Smooth muscle cell (in vitro differentiated cells): ENCODE measurements around the gene USP33. TPM values are rescaled to one million over a fixed set of nuclear protein-coding genes. Genes with fewer than 3 reads are reported as not detected.
"Not testable (repeated sequence)": the region's sequence is repeated elsewhere in the genome, so short reads cannot be mapped to it uniquely, and the experiment has no call there.

ENCODE experiments used
- DNase-seq: peaks from one replicate; lab custom pipeline; 2025; ENCODE audit not compliant: unreplicated experiment; lab: John Stamatoyannopoulos, UW
- H2AFZ ChIP-seq: fragments of 200-600 bp; sonication (generic); 2 replicates; pipeline ENCODE4 v1.6.0; 2016; ENCODE audit warnings: antibody characterized with exemption, low read depth, mild to moderate bottlenecking
- H3F3A ChIP-seq: fragments of 200-600 bp; sonication (generic); 2 replicates; pipeline ENCODE4 v1.6.0; 2017; ENCODE audit warnings: antibody characterized with exemption, low read depth
- H3K27ac ChIP-seq: fragments of 200-600 bp; sonication (generic); 2 replicates; pipeline ENCODE4 v1.5.1; 2016; ENCODE audit warnings: low read depth, mild to moderate bottlenecking
- H3K27me3 ChIP-seq: fragments of 200-600 bp; sonication (generic); 2 replicates; pipeline ENCODE4 v1.6.1; 2016; ENCODE audit warnings: low read depth, mild to moderate bottlenecking
- H3K36me3 ChIP-seq: fragments of 200-600 bp; sonication (generic); 2 replicates; pipeline ENCODE4 v1.5.1; 2016; ENCODE audit warnings: low read depth
- H3K4me1 ChIP-seq: fragments of 200-600 bp; sonication (generic); 2 replicates; pipeline ENCODE4 v1.5.1; 2016; ENCODE audit warnings: low read depth
- H3K4me2 ChIP-seq: fragments of 200-600 bp; sonication (generic); 2 replicates; pipeline ENCODE4 v1.6.0; 2016; ENCODE audit warnings: mild to moderate bottlenecking
- H3K4me3 ChIP-seq: fragments of 200-600 bp; sonication (generic); 2 replicates; pipeline ENCODE4 v1.5.1; 2016; ENCODE audit warnings: mild to moderate bottlenecking
- H3K79me2 ChIP-seq: fragments of 200-600 bp; sonication (generic); 2 replicates; pipeline ENCODE4 v1.6.0; 2016; ENCODE audit warnings: low read depth, mild to moderate bottlenecking
- H3K9ac ChIP-seq: fragments of 200-600 bp; sonication (generic); 2 replicates; pipeline ENCODE4 v1.6.0; 2016; ENCODE audit warnings: low read depth
- H3K9me3 ChIP-seq: fragments of 200-600 bp; sonication (generic); replicated peaks from 2 replicates; pipeline ENCODE4 v1.5.1; 2016; ENCODE audit warnings: low read depth
- H4K20me1 ChIP-seq: fragments of 200-600 bp; sonication (generic); 2 replicates; pipeline ENCODE4 v1.6.0; 2016; ENCODE audit warnings: low read depth
- WGBS: methylation state at CpG from one replicate; pipeline ENCODE4 v1.1.7; 2016; ENCODE audit warnings: low lambda C conversion rate; 5-methylcytosine and 5-hydroxymethylcytosine counted together
- polyA plus RNA-seq: library from polyadenylated mRNA; unstranded; fragments of >200 nt; fragmentation: Nextera tagmentation; extraction: Ambion mirVana; gene quantifications from 2 replicates; pipeline ENCODE4 v1.2.1, GENCODE V29; 2016
- total RNA-seq: library from RNA; depleted of rRNA; stranded (reverse); fragments of >200 nt; gene quantifications from 2 replicates; pipeline ENCODE4 v1.2.3, GENCODE V29; 2014
- TF ChIP-seq, protein P1 (sequence below): fragments of 200-600 bp; sonication (generic); IDR thresholded peaks from 2 replicates; pipeline ENCODE4 v1.5.1; 2017; ENCODE audit warnings: borderline replicate concordance, mild to moderate bottlenecking, antibody characterized with exemption; ENCODE audit not compliant: insufficient read depth, poor library complexity, severe bottlenecking

USP33 gene
- total and polyA plus RNA-seq, 2 experiments from 2014 or later = 26.4 to 41.3 TPM

DNA sequence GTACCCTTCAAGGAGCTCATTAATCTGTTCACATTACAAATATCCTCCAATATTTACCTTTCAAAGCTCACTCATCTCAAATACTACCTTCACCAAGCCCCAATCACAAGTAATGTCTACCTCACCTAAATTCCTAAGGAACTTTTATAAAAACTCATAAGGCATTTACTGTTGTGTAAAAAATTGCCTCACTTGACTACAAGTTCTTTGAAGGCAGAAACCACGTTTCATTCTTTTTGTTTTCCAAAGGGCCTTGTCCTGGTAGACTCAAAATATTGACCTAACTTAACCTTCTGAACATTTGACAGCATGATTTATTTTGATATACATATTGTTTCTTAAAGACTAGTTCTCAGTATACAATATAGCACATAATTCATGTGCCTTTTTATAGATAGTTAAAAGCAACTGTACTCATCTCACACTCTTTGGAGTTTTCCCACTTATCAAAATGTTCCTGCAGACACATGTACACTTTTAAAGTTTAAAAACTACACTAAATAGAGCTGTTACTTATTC lies 2.5 kb downstream of the USP33 start:
- WGBS = 92% methylated on average over 1 of the region's 1 CpG
- no peak for DNase-seq
- Histone ChIP-seq H3K9me3 (no peaks in the 10 kb centered on the region), H2AFZ (no peak overlapping the region), H3K9ac (no peak overlapping the region), H3K36me3 (no peaks in the 10 kb centered on the region), H3K27ac (no peak overlapping the region), H3F3A (peaks cover 7% of the 10 kb centered on the region), H3K4me3 (no peak overlapping the region), H3K4me2 (peak overlapping the region; percentile 95), H3K27me3 (no peaks in the 10 kb centered on the region), H3K79me2 (peaks cover 71% of the 10 kb centered on the region), H4K20me1 (peaks cover 67% of the 10 kb centered on the region), H3K4me1 (peaks cover 6% of the 10 kb centered on the region)
- TF ChIP-seq, protein P1, sequence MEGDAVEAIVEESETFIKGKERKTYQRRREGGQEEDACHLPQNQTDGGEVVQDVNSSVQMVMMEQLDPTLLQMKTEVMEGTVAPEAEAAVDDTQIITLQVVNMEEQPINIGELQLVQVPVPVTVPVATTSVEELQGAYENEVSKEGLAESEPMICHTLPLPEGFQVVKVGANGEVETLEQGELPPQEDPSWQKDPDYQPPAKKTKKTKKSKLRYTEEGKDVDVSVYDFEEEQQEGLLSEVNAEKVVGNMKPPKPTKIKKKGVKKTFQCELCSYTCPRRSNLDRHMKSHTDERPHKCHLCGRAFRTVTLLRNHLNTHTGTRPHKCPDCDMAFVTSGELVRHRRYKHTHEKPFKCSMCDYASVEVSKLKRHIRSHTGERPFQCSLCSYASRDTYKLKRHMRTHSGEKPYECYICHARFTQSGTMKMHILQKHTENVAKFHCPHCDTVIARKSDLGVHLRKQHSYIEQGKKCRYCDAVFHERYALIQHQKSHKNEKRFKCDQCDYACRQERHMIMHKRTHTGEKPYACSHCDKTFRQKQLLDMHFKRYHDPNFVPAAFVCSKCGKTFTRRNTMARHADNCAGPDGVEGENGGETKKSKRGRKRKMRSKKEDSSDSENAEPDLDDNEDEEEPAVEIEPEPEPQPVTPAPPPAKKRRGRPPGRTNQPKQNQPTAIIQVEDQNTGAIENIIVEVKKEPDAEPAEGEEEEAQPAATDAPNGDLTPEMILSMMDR = no peak

DNA sequence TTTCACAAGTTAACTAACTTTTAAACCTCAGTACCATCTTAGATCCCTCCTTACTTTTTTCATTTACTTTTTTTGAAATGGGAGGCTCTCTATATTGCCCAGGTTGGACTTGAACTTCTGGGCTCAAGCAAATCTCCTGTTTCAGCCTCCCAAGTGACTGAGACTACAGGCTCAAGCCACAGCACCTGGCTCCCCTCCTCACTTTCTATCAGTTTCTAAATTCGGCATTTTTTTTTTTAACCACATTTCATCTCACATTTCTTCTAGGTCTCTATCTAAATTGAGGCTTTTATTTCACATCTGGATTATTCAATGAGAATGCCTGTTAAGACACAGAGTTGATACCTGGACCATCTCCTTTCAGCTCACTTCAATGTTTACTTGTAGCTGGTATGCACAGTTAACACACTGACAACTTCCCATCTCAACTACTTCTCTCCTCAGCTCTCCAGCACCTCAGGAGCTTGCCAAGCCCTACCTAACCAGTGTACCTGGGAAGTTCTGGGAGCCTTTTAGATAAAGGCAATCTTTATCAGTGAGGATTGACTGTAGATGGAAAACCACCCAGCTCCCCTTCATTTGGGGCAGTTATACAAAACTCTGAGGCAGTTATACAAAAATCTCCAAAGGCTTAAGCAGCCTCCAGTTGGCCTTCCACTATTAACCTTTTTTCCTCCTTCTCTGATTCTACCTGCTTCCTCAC lies 3.4 kb downstream of the USP33 start:
- Histone ChIP-seq H3K36me3 (no peaks in the 10 kb centered on the region), H2AFZ (no peak overlapping the region), H3K9me3 (no peaks in the 10 kb centered on the region), H3K27ac (no peak overlapping the region), H3K4me2 (no peak overlapping the region), H3K4me1 (peaks cover 6% of the 10 kb centered on the region), H4K20me1 (peaks cover 75% of the 10 kb centered on the region), H3F3A (peaks cover 7% of the 10 kb centered on the region), H3K9ac (no peak overlapping the region), H3K79me2 (peaks cover 79% of the 10 kb centered on the region), H3K4me3 (no peak overlapping the region), H3K27me3 (no peaks in the 10 kb centered on the region)
- DNase-seq = no peak
- 83% methylated on average over 1 of the region's 1 CpG for WGBS
- TF ChIP-seq, protein P1 = no peak

DNA sequence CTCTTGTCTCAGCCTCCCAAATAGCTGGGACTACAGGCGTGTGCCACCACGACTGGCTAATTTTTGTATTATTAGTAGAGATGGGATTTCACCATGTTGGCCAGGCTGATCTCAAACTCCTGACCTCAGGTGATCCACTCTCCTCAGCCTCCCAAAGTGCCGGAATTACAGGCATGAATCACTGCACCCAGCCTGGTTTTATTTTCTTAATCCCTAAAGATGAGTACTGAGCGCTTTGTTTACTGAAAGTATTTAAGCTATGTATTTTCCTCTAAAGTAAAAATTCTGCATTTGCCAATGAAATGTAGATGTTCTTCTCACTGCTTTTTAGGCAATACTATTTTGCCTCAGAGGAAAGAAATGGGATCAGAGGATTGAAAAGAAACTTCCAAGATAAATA lies 10.2 kb downstream of the USP33 start:
- not testable (repeated sequence) for H3K4me3 ChIP-seq, H2AFZ ChIP-seq, H3K4me2 ChIP-seq, H3K9me3 ChIP-seq, H3K36me3 ChIP-seq, H3K9ac ChIP-seq, H3F3A ChIP-seq, H3K27me3 ChIP-seq, H3K27ac ChIP-seq, H3K4me1 ChIP-seq, DNase-seq
- H3K79me2 ChIP-seq = peaks cover 82% of the 10 kb centered on the region
- 67% methylated on average over 4 of the region's 4 CpGs for WGBS
- peaks cover 89% of the 10 kb centered on the region for H4K20me1 ChIP-seq

DNA sequence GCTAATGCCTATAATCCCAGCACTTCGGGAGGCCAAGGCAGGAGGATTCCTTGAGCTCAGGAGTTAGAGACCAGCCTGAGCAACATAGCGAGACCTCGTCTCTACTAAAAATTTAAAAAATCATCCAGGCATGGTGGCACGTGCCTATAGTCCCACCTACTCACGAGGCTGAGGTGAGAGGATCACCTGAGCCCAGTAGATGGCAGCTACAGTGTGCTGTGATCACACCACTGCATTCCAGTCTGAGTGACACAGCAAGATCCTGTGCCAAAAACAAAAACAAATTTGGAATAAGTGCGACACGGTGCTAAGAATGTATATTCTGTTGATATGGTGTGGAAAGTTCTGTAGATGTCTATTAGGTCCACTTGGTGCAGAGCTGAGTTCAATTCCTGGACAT lies 15.1 kb downstream of the USP33 start:
- H4K20me1 ChIP-seq = peaks cover 73% of the 10 kb centered on the region

More for the DNA sequence above, 15.1 kb downstream of the USP33 start:
- H3K4me3 ChIP-seq = no peak overlapping the region
- H3K27ac ChIP-seq = no peak overlapping the region
- H3K36me3 ChIP-seq = peaks cover 1% of the 10 kb centered on the region
- no peaks in the 10 kb centered on the region for H3K9me3 ChIP-seq
- no peak overlapping the region for H3K4me2 ChIP-seq
- H3F3A ChIP-seq = no peaks in the 10 kb centered on the region
- WGBS = 88% methylated on average over 7 of the region's 7 CpGs
- TF ChIP-seq, protein P1 = no peak
- no peak for DNase-seq
- no peak overlapping the region for H3K9ac ChIP-seq
- peaks cover 66% of the 10 kb centered on the region for H3K79me2 ChIP-seq
- no peak overlapping the region for H2AFZ ChIP-seq
- H3K27me3 ChIP-seq = no peaks in the 10 kb centered on the region
- no peaks in the 10 kb centered on the region for H3K4me1 ChIP-seq
